Mesothelial cell of epicardium (in vitro differentiated cells): ENCODE results near the gene TCTA. TPM values are rescaled to one million over a fixed set of nuclear protein-coding genes. Genes with fewer than 3 reads are reported as not detected.
"Not testable (repeated sequence)": the region's sequence is repeated elsewhere in the genome, so short reads cannot be mapped to it uniquely, and the experiment has no call there.

Source experiments
- DNase-seq, 2 experiments: peaks; one replicate each; pipeline ENCODE4 v3.0.0; 2021; ENCODE audit warnings: low spot score in 2 of 2; ENCODE audit not compliant: unreplicated experiment in 2 of 2
- H3K27ac Mint-ChIP-seq: 2 replicates; pipeline ENCODE4 v1.8.0; 2021; ENCODE audit warnings: mixed read lengths
- H3K27me3 Mint-ChIP-seq: 2 replicates; pipeline ENCODE4 v1.8.0; 2021; ENCODE audit warnings: low read depth, mixed read lengths
- H3K36me3 Mint-ChIP-seq: 2 replicates; pipeline ENCODE4 v1.8.0; 2021; ENCODE audit warnings: mixed read lengths
- H3K4me1 Mint-ChIP-seq: 2 replicates; pipeline ENCODE4 v1.8.0; 2021; ENCODE audit warnings: mixed read lengths
- H3K4me3 Mint-ChIP-seq: 2 replicates; pipeline ENCODE4 v1.8.0; 2021; ENCODE audit warnings: mild to moderate bottlenecking, moderate library complexity, mixed read lengths
- H3K9me3 Mint-ChIP-seq: 2 replicates; pipeline ENCODE4 v1.8.0; 2021; ENCODE audit warnings: mixed read lengths
- CTCF ChIP-seq: fragments of 200-600 bp; sonication (generic); IDR thresholded peaks from one replicate; pipeline ENCODE4 v1.5.0; 2021; ENCODE audit warnings: antibody characterized with exemption; ENCODE audit not compliant: unreplicated experiment
- total RNA-seq: library from RNA; stranded (reverse); gene quantifications from 3 replicates; pipeline ENCODE4 v1.2.1, GENCODE V29; 2021

Gene TCTA
- total RNA-seq, 1 donor from 2014 or later, result 15.8 TPM

GRCh38 chr3:49403891-49404290, 8.3 kb upstream of the TCTA start:
- peaks cover 6% of the 10 kb centered on the region for H3K36me3 Mint-ChIP-seq
- no peak overlapping the region for H3K4me3 Mint-ChIP-seq
- H3K27ac Mint-ChIP-seq, result no peak overlapping the region
- TF ChIP-seq CTCF, result no peak
- no peaks in the 10 kb centered on the region for H3K27me3 Mint-ChIP-seq
- DNase-seq, result no peak
- H3K4me1 Mint-ChIP-seq, result peaks cover 22% of the 10 kb centered on the region
- H3K9me3 Mint-ChIP-seq, result no peaks in the 10 kb centered on the region

GRCh38 chr3:49405570-49405969, 6.7 kb upstream of the TCTA start:
- H3K27me3 Mint-ChIP-seq, DNase-seq, H3K9me3 Mint-ChIP-seq, H3K36me3 Mint-ChIP-seq, H3K4me3 Mint-ChIP-seq: not testable (repeated sequence)
- peaks cover 31% of the 10 kb centered on the region for H3K4me1 Mint-ChIP-seq
- peak overlapping the region; percentile 35 for H3K27ac Mint-ChIP-seq

GRCh38 chr3:49406571-49407565, 5.4 kb upstream of the TCTA start:
- Mint-ChIP-seq H3K27ac (peak overlapping the region; percentile 67), H3K4me1 (peaks cover 34% of the 10 kb centered on the region)

GRCh38 chr3:49410066-49410845, 2.0 kb upstream of the TCTA start:
- no peaks in the 10 kb centered on the region for H3K36me3 Mint-ChIP-seq
- DNase-seq, result no peak
- no peaks in the 10 kb centered on the region for H3K9me3 Mint-ChIP-seq
- H3K4me1 Mint-ChIP-seq, result peaks cover 42% of the 10 kb centered on the region
- H3K4me3 Mint-ChIP-seq, result peak overlapping the region; percentile 92
- no peak for TF ChIP-seq CTCF
- peak overlapping the region; percentile 97 for H3K27ac Mint-ChIP-seq
- no peaks in the 10 kb centered on the region for H3K27me3 Mint-ChIP-seq

More at GRCh38 chr3:49406571-49407565, 5.4 kb upstream of the TCTA start:
- DNase-seq, result no peak
- Mint-ChIP-seq H3K9me3 (no peaks in the 10 kb centered on the region), H3K4me3 (no peak overlapping the region), H3K36me3 (peaks cover 6% of the 10 kb centered on the region), H3K27me3 (no peaks in the 10 kb centered on the region)
- no peak for TF ChIP-seq CTCF

- Mint-ChIP-seq H3K36me3 (no peaks in the 10 kb centered on the region), H3K27me3 (no peaks in the 10 kb centered on the region), H3K27ac (peak overlapping the region; percentile 97), H3K4me1 (peaks cover 41% of the 10 kb centered on the region), H3K9me3 (no peaks in the 10 kb centered on the region), H3K4me3 (peak overlapping the region; percentile 92)
- DNase-seq, result no peak
- TF ChIP-seq CTCF, result no peak
These were observed 1.2 kb upstream of the TCTA start for GRCh38 chr3:49410846-49411534.
